Endothelial cell (in vitro differentiated cells): ENCODE data around the gene VPS13D. TPM values are rescaled to one million over a fixed set of nuclear protein-coding genes. Genes with fewer than 3 reads are reported as not detected.

ENCODE experiments used
- DNase-seq: peaks from one replicate; pipeline ENCODE4 v3.0.0; 2021; ENCODE audit warnings: low spot score
- H3K27ac Mint-ChIP-seq: one replicate; pipeline ENCODE4 v1.8.0; 2021; ENCODE audit warnings: mixed read lengths, inconsistent platforms; ENCODE audit not compliant: unreplicated experiment
- H3K27me3 Mint-ChIP-seq: one replicate; pipeline ENCODE4 v1.8.0; 2021; ENCODE audit warnings: mild to moderate bottlenecking, moderate library complexity, mixed read lengths, inconsistent platforms; ENCODE audit not compliant: unreplicated experiment
- H3K36me3 Mint-ChIP-seq: one replicate; pipeline ENCODE4 v1.8.0; 2021; ENCODE audit warnings: mild to moderate bottlenecking, low read depth, mixed read lengths, inconsistent platforms; ENCODE audit not compliant: unreplicated experiment
- H3K4me1 Mint-ChIP-seq: one replicate; pipeline ENCODE4 v1.8.0; 2021; ENCODE audit warnings: mild to moderate bottlenecking, mixed read lengths, inconsistent platforms; ENCODE audit not compliant: unreplicated experiment
- H3K4me3 Mint-ChIP-seq: one replicate; pipeline ENCODE4 v1.8.0; 2021; ENCODE audit warnings: mild to moderate bottlenecking, mixed read lengths, inconsistent platforms; ENCODE audit not compliant: unreplicated experiment
- H3K9me3 Mint-ChIP-seq: one replicate; pipeline ENCODE4 v1.8.0; 2021; ENCODE audit warnings: mixed read lengths, inconsistent platforms; ENCODE audit not compliant: unreplicated experiment
- CTCF ChIP-seq: fragments of 200-600 bp; sonication (generic); IDR thresholded peaks from one replicate; pipeline ENCODE4 v1.5.0; 2021; ENCODE audit warnings: antibody characterized with exemption; ENCODE audit not compliant: unreplicated experiment
- total RNA-seq: library from RNA; stranded (reverse); fragmentation: NEBNext Ultra II Directional; extraction: Animal tissue kit (Norgen Biotek cat#: 25700); gene quantifications from one replicate; pipeline ENCODE4 v1.2.1, GENCODE V29; 2021; ENCODE audit not compliant: unreplicated experiment

VPS13D gene
- total RNA-seq, 1 donor from 2014 or later, result 37.8 TPM

- no peak for TF ChIP-seq CTCF
- Mint-ChIP-seq H3K27ac (no peak overlapping the region), H3K9me3 (no peaks in the 10 kb centered on the region), H3K36me3 (peaks cover 31% of the 10 kb centered on the region), H3K27me3 (peaks cover 5% of the 10 kb centered on the region), H3K4me3 (no peak overlapping the region), H3K4me1 (no peaks in the 10 kb centered on the region)
- DNase-seq, result no peak
These were observed 184.7 kb downstream of the VPS13D start for GRCh38 chr1:12414444-12415018.

GRCh38 chr1:12415038-12415466 lies 185.2 kb downstream of the VPS13D start:
- TF ChIP-seq CTCF, result no peak
- H3K4me1 Mint-ChIP-seq, result no peaks in the 10 kb centered on the region
- H3K9me3 Mint-ChIP-seq, result no peaks in the 10 kb centered on the region
- DNase-seq, result no peak
- H3K27me3 Mint-ChIP-seq, result peaks cover 5% of the 10 kb centered on the region
- H3K4me3 Mint-ChIP-seq, result no peak overlapping the region
- peaks cover 25% of the 10 kb centered on the region for H3K36me3 Mint-ChIP-seq
- no peak overlapping the region for H3K27ac Mint-ChIP-seq

GRCh38 chr1:12416101-12416500 lies 186.3 kb downstream of the VPS13D start:
- Mint-ChIP-seq H3K9me3 (no peaks in the 10 kb centered on the region), H3K27me3 (peaks cover 5% of the 10 kb centered on the region), H3K27ac (no peak overlapping the region), H3K36me3 (peaks cover 22% of the 10 kb centered on the region), H3K4me3 (no peak overlapping the region), H3K4me1 (no peaks in the 10 kb centered on the region)
- no peak for TF ChIP-seq CTCF
- no peak for DNase-seq

GRCh38 chr1:12416744-12417143 lies 186.9 kb downstream of the VPS13D start:
- Mint-ChIP-seq H3K9me3 (no peaks in the 10 kb centered on the region), H3K4me3 (no peak overlapping the region), H3K27ac (no peak overlapping the region), H3K4me1 (no peaks in the 10 kb centered on the region), H3K27me3 (peaks cover 7% of the 10 kb centered on the region), H3K36me3 (peaks cover 22% of the 10 kb centered on the region)
- DNase-seq, result no peak
- TF ChIP-seq CTCF, result no peak

GRCh38 chr1:12417389-12417788 lies 187.6 kb downstream of the VPS13D start:
- Mint-ChIP-seq H3K36me3 (peaks cover 22% of the 10 kb centered on the region), H3K27me3 (peaks cover 8% of the 10 kb centered on the region), H3K4me3 (no peak overlapping the region), H3K4me1 (no peaks in the 10 kb centered on the region), H3K27ac (no peak overlapping the region), H3K9me3 (no peaks in the 10 kb centered on the region)
- no peak for TF ChIP-seq CTCF
- no peak for DNase-seq
